Tibial nerve (tissue), 4 donors: ENCODE results near the gene MRPL21. TPM values are rescaled to one million over a fixed set of nuclear protein-coding genes. Genes with fewer than 3 reads are reported as not detected.
A peak's percentile ranks its signal among the peaks of the same experiment; 100 is the strongest.

Experiments used
- DNase-seq, 2 donors: peaks; one replicate each; pipeline ENCODE4 v3.0.0-alpha.2; 2019; ENCODE audit warnings: low spot score in 2 of 2
- H3K27ac ChIP-seq, 4 donors: fragments of 200-600 bp; sonication (generic) in 3 of 4; one replicate each; pipeline ENCODE4 v1.5.1; 2017 to 2019; ENCODE audit warnings: mild to moderate bottlenecking in 1 of 4
- H3K27me3 ChIP-seq, 2 donors: fragments of 200-600 bp; sonication (generic) in 1 of 2; one replicate each; pipeline versions ENCODE4 v1.5.1 to v1.6.0; 2017 to 2019
- H3K36me3 ChIP-seq, 3 donors: fragments of 200-600 bp; sonication (generic); one replicate each; pipeline ENCODE4 v1.5.1; 2018 to 2019
- H3K4me1 ChIP-seq, 4 donors: fragments of 200-600 bp; sonication (generic) in 3 of 4; one replicate each; pipeline ENCODE4 v1.5.1; 2017 to 2019
- H3K4me3 ChIP-seq, 4 donors: fragments of 200-600 bp; sonication (generic) in 3 of 4; one replicate each; pipeline ENCODE4 v1.5.1; 2017 to 2019; ENCODE audit warnings: mild to moderate bottlenecking in 1 of 4, moderate library complexity in 1 of 4
- H3K9me3 ChIP-seq, 4 donors: fragments of 200-600 bp; sonication (generic) in 3 of 4; one replicate each; pipeline ENCODE4 v1.5.1; 2017 to 2019
- EP300 ChIP-seq, 2 donors: sonication (generic); formaldehyde crosslinking; IDR thresholded peaks; one replicate each; pipeline ENCODE4 v1.6.1; 2017; ENCODE audit warnings: antibody characterized with exemption in 2 of 2, mild to moderate bottlenecking in 1 of 2
- POLR2A ChIP-seq, 2 donors: fragments of 450-650 bp; IDR thresholded peaks; one replicate each; pipeline ENCODE4 v1.6.1; 2017; ENCODE audit warnings: antibody characterized with exemption in 2 of 2, mild to moderate bottlenecking in 2 of 2, moderate library complexity in 2 of 2
- WGBS, 2 donors: methylation state at CpG; one replicate each; pipeline ENCODE4 v1.1.5; 2018; 5-methylcytosine and 5-hydroxymethylcytosine counted together
- total RNA-seq, 4 donors: library from RNA; depleted of rRNA; stranded (reverse); fragments of >200 nt; gene quantifications; one replicate each; pipeline ENCODE4 v1.1.0, GENCODE V29; 2016
- TF ChIP-seq, protein P1 (sequence below), 5 experiments: fragments of 200-600 bp in 3 of 5; fragments of 450-650 bp in 2 of 5; sonication (generic) in 3 of 5; IDR thresholded peaks; one replicate each; pipeline ENCODE4 v1.5.1; 2016 to 2019; ENCODE audit warnings: antibody characterized with exemption in 5 of 5, mild to moderate bottlenecking in 3 of 5, moderate library complexity in 2 of 5

Gene MRPL21
- total RNA-seq, 4 donors from 2014 or later: 35.9 to 78.0 (median 49.8) TPM

DNA sequence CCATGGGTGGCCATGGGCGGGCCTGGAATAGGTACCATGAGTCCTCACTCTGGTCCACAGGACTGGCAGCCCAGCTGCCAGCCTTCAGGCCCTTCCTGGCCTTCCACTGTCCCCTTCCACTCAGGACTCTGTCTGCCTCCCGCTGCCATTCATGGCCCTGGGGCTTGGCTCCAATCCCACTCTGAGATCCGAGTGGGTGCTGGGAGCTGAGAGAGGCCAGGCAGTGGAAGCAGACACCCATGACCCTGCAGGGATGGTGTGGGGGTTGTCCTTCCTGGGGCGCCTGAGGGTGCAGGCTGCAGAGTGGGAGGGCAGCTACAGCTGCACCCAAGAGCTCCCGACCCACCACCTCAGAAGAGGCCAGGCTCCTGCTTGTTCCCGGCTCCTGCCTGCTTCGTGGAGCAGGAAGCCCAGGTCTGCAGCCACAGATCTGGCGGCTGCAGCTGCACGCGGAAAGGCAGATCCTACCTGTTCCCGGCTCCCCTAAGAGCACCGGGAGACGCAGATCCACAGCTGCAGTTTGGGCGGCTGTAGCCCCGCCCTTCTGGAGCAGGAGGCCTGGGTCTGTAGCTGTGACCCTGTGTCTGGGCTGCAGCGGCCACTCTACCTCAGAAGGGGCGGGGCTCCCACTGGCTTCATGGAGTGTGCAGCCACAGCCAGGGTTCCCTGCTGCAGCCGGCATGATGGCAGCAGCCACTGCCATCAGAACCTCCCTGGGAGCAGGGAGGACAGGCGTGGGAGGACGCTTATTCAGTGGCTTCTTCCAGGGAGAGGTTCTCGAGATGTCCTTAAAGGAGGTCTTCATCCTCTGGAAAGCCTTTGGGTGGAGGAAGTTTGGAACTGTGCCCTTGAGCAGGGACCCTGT is 27.6 kb upstream of the MRPL21 start:
- H3K27me3 ChIP-seq: no peaks in the 10 kb centered on the region
- H3K4me3 ChIP-seq: no peak overlapping the region
- TF ChIP-seq POLR2A (IDR thresholded peaks at IDR 0.05): no peak
- TF ChIP-seq EP300 (IDR thresholded peaks at IDR 0.05): no peak
- TF ChIP-seq, protein P1, sequence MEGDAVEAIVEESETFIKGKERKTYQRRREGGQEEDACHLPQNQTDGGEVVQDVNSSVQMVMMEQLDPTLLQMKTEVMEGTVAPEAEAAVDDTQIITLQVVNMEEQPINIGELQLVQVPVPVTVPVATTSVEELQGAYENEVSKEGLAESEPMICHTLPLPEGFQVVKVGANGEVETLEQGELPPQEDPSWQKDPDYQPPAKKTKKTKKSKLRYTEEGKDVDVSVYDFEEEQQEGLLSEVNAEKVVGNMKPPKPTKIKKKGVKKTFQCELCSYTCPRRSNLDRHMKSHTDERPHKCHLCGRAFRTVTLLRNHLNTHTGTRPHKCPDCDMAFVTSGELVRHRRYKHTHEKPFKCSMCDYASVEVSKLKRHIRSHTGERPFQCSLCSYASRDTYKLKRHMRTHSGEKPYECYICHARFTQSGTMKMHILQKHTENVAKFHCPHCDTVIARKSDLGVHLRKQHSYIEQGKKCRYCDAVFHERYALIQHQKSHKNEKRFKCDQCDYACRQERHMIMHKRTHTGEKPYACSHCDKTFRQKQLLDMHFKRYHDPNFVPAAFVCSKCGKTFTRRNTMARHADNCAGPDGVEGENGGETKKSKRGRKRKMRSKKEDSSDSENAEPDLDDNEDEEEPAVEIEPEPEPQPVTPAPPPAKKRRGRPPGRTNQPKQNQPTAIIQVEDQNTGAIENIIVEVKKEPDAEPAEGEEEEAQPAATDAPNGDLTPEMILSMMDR (IDR thresholded peaks at IDR 0.05): no peak
- H3K36me3 ChIP-seq: peaks cover 0 to 99% (median 40%) of the 10 kb centered on the region in 3 donors
- WGBS, 2 donors: 92% methylated on average over 14 to 17 of the region's 21 CpGs
- peaks cover 0 to 12% (median 0%) of the 10 kb centered on the region in 4 donors for H3K4me1 ChIP-seq
- no peak overlapping the region for H3K27ac ChIP-seq
- DNase-seq: no peak
- peaks cover 0 to 3% (median under 1%) of the 10 kb centered on the region in 4 donors for H3K9me3 ChIP-seq

DNA sequence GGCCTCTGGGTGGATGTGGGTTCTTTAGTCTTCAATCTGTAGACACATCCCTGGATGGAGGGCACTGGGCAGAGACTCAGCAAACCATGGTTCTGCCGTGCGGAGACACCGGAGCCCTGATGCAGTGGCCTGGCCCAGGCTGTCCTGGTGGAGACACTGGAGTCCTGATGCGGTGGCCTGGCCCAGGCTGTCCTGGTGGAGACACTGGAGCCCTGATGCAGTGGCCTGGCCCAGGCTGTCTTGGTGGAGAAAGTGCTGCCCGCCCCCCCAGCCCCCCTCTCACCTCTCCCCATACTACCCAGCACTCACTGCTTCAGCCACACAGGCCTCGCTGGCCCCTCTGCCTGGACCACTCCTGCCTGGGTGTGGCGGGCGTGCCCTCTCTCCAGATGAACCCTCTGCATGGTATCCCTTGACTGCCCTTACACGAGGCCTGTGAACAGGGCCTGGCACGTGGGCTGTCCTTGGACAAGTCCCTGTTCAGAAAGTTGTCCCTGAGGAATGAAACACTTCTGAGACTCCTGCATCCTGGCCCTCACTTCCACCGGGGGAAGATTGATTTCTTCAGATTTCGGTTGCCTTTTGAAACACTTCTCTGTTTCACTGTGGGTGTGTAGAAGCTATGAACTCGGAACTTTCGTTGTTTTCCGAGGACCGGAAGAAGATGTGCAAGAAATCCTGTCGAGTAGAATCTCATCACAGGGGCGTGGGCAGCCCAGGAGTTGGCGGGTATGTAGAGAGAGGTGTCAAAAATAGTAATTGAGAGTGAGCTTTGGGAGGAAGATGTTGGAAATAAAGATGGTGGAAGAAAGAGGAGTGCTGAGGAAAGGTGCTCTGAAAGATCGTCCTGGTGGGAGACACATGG is 26.3 kb upstream of the MRPL21 start:
- H3K4me1 ChIP-seq: peaks cover 0 to 12% (median 0%) of the 10 kb centered on the region in 4 donors
- H3K4me3 ChIP-seq: no peak overlapping the region
- peaks cover 0 to 99% (median 31%) of the 10 kb centered on the region in 3 donors for H3K36me3 ChIP-seq
- TF ChIP-seq, protein P1 (IDR thresholded peaks at IDR 0.05): no peak
- TF ChIP-seq EP300 (IDR thresholded peaks at IDR 0.05): no peak
- TF ChIP-seq POLR2A (IDR thresholded peaks at IDR 0.05): no peak
- no peaks in the 10 kb centered on the region for H3K27me3 ChIP-seq
- peaks cover 0 to 16% (median 11%) of the 10 kb centered on the region in 4 donors for H3K9me3 ChIP-seq
- no peak for DNase-seq
- WGBS, 2 donors: 88 to 89% methylated on average over 17 of the region's 20 CpGs
- H3K27ac ChIP-seq: no peak overlapping the region

DNA sequence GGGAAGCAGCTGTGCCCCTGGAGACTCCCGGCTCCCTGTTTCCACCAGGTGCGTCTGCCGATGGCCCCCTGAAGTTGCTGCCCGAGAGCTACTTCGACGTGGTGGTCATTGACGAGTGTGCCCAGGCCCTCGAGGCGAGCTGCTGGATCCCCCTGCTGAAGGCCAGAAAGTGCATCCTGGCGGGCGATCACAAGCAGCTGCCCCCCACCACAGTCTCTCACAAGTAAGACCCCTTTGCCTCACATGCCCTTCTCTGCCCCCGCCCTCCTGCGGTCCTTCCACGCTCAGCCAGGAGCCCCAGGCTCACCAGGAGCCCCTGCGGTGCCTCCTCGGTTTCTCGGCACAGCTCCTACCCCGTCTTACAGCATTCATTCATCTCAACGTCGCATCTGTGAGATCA is 25.5 kb upstream of the MRPL21 start:
- H3K4me3 ChIP-seq: no peak overlapping the region
- H3K27ac ChIP-seq: no peak overlapping the region
- DNase-seq: no peak
- peaks cover under 1 to 99% (median 33%) of the 10 kb centered on the region in 3 donors for H3K36me3 ChIP-seq
- peaks cover 0 to 24% (median 11%) of the 10 kb centered on the region in 4 donors for H3K9me3 ChIP-seq
- TF ChIP-seq POLR2A (IDR thresholded peaks at IDR 0.05) (no peak), EP300 (IDR thresholded peaks at IDR 0.05) (no peak)
- TF ChIP-seq, protein P1 (IDR thresholded peaks at IDR 0.05): no peak
- H3K27me3 ChIP-seq: no peaks in the 10 kb centered on the region
- 95 to 96% methylated on average over 20 of the region's 20 CpGs for WGBS, 2 donors
- H3K4me1 ChIP-seq: peaks cover 0 to 12% (median 0%) of the 10 kb centered on the region in 4 donors

DNA sequence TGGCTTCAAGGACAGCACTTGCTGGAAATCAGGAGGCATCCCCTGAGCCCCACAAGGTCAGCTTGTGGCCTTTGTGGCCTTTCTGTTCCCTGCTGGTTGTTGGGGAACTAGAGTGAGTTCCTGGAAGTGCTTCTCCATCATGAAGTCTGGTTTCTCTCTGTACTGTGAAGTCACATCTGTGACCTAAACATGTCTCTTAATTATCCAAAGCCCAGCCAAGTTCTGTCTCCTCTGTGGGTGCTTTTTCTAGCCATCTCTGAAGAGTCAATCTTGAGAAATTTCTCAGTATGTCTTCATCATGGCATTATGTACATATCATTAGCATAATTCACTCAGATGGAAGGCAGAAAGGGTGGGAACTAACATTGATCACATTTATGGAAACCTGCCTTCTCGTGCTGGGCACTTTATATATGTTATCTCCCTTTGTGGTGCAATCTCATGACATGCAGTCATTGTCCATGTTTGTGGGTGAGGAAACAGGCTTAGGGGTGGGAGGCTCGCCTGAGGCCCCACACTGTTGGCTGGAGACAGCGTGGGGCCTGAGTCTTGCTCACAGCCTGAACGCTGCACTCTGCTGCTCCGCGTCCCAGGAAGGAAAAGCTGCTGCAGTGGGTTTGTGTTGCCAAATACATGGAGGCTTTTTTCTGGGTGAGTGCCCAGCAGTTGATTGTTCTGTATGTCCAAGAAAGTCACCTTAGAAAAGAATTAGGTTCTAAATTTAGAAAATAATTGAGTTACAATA is 24.7 kb upstream of the MRPL21 start:
- DNase-seq: no peak
- H3K4me1 ChIP-seq: peaks cover 0 to 12% (median 0%) of the 10 kb centered on the region in 4 donors
- H3K4me3 ChIP-seq: no peak overlapping the region
- H3K9me3 ChIP-seq: peaks cover 0 to 29% (median 11%) of the 10 kb centered on the region in 4 donors
- H3K27me3 ChIP-seq: no peaks in the 10 kb centered on the region
- H3K27ac ChIP-seq: no peak overlapping the region
- peaks cover 2 to 99% (median 29%) of the 10 kb centered on the region in 3 donors for H3K36me3 ChIP-seq
- 72 to 84% methylated on average over 6 of the region's 6 CpGs for WGBS, 2 donors
- TF ChIP-seq, protein P1 (IDR thresholded peaks at IDR 0.05): no peak
- TF ChIP-seq EP300 (IDR thresholded peaks at IDR 0.05) (peak in 1 of 2 donors; percentile 36), POLR2A (IDR thresholded peaks at IDR 0.05) (no peak)
